CD4-positive, alpha-beta T cell treated with Interleukin-15 for 1 hour (primary cell): ENCODE data around the gene BTK.
A peak's percentile ranks its signal among the peaks of the same experiment; 100 is the strongest.
"Not testable (repeated sequence)": the region's sequence is repeated elsewhere in the genome, so short reads cannot be mapped to it uniquely, and the experiment has no call there.

Source experiments
- DNase-seq: peaks from one replicate; pipeline ENCODE4 v3.0.0-alpha.2; 2020

BTK gene

GRCh38 chrX:101391831-101392230 lies 5.8 kb upstream of the BTK start:
- DNase-seq, result no peak

GRCh38 chrX:101390664-101391525 lies 4.9 kb upstream of the BTK start, which contains the start of gene RPL36A:
Gene RPL36A, plus strand, starts transcription at chrX:101391011. Its CDS starts 33 bp downstream, at chrX:101391044.
- DNase-seq, result peak; percentile 86

- DNase-seq, result no peak
Measured at GRCh38 chrX:101388604-101389003, 2.6 kb upstream of the BTK start.

- no peak for DNase-seq
Measured at GRCh38 chrX:101386542-101386885, 523 bp upstream of the BTK start.

- DNase-seq, result no peak
Measured at GRCh38 chrX:101385026-101385684, 836 bp downstream of the BTK start.

- DNase-seq, result no peak
Measured at GRCh38 chrX:101383679-101384205, 2.2 kb downstream of the BTK start.

GRCh38 chrX:101377547-101377946 lies 8.4 kb downstream of the BTK start:
- no peak for DNase-seq

GRCh38 chrX:101370888-101371504 lies 15.0 kb downstream of the BTK start:
- DNase-seq, result no peak

- DNase-seq, result no peak
Measured at GRCh38 chrX:101369687-101370086, 16.3 kb downstream of the BTK start.

- DNase-seq, result no peak
Measured at GRCh38 chrX:101368800-101369199, 17.2 kb downstream of the BTK start.

GRCh38 chrX:101365301-101365795 lies 20.6 kb downstream of the BTK start:
- no peak for DNase-seq

- DNase-seq, result no peak
Measured at GRCh38 chrX:101362757-101363156, 23.2 kb downstream of the BTK start.

- DNase-seq, result no peak
Measured at GRCh38 chrX:101362116-101362515, 23.9 kb downstream of the BTK start.

GRCh38 chrX:101360390-101360789 lies 25.6 kb downstream of the BTK start:
- DNase-seq, result no peak

GRCh38 chrX:101359966-101360365 lies 26.0 kb downstream of the BTK start:
- DNase-seq, result no peak

GRCh38 chrX:101357166-101357795 lies 28.7 kb downstream of the BTK start:
- DNase-seq, result no peak

GRCh38 chrX:101349193-101349562 lies 36.8 kb downstream of the BTK start:
- no peak for DNase-seq

GRCh38 chrX:101348452-101349192 lies 37.4 kb downstream of the BTK start, which contains the start of gene TIMM8A:
Gene TIMM8A, minus strand, starts transcription at chrX:101348742. Its CDS starts 78 bp downstream, at chrX:101348664.
- peak; percentile 73 for DNase-seq

- DNase-seq, result no peak
Measured at GRCh38 chrX:101347859-101348451, 38.0 kb downstream of the BTK start.

GRCh38 chrX:101337776-101338271 lies 48.2 kb downstream of the BTK start:
- no peak for DNase-seq

- not testable (repeated sequence) for DNase-seq
Measured at GRCh38 chrX:101334310-101334709, 51.7 kb downstream of the BTK start.
